Measurements from ENCODE around the gene CISD1. TPM values are rescaled to one million over a fixed set of nuclear protein-coding genes. Genes with fewer than 3 reads are reported as not detected.

Gene CISD1
- total and polyA plus RNA-seq, 10 of the 15 experiments (the other 5 are each of a cell fraction or from before 2014, with no cell fraction given), result 23.0 to 162 (median 58.5) TPM

DNA sequence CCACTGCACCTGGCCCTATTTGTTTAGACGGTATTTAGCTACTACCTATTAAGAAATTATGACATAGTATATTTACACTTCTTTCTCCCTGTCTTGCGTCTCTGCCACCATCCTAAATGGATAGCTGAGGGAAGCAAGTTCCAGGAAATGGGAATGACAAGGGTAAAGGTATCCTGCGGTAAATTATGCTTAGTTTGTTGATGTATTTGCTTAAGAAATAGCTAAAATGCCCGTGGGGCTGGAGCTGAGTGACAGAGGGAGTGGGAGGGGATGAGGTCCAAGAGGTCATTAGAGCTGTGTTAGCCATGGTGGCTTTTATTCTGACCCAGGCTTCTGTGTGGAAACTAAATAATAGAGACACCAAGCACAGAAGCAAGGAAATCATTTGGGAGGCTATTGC is 36.9 kb downstream of the CISD1 start:
- Histone ChIP-seq H4K20me1 (ENCODE audit: control insufficient read depth, insufficient read depth) (no peaks in the 10 kb centered on the region), H3K79me2 (ENCODE audit: control insufficient read depth, insufficient read depth, low read length) (no peaks in the 10 kb centered on the region), H3K36me3 (ENCODE audit: control insufficient read depth in 2 of 2, insufficient read depth in 2 of 2, low read length in 1 of 2) (no peaks in the 10 kb centered on the region), H3K9ac (ENCODE audit: control insufficient read depth, insufficient read depth, low read length) (no peak overlapping the region), H3K4me3 (no peak overlapping the region), H3K27me3 (replicated peaks in 1 of 2; ENCODE audit: control insufficient read depth in 2 of 2, insufficient read depth in 2 of 2, low read length in 1 of 2) (no peaks in the 10 kb centered on the region), H3K9me3 (replicated peaks; ENCODE audit: control insufficient read depth, insufficient read depth, low read length) (no peaks in the 10 kb centered on the region), H2AFZ (ENCODE audit: control insufficient read depth, low read depth, low read length) (no peak overlapping the region), H3K4me1 (ENCODE audit: control insufficient read depth, insufficient read depth, low read length) (no peaks in the 10 kb centered on the region), H3K4me2 (ENCODE audit: control insufficient read depth, insufficient read depth) (no peak overlapping the region), H3K27ac (ENCODE audit: control insufficient read depth, insufficient read depth) (no peak overlapping the region)
- WGBS (ENCODE audit: insufficient coverage, insufficient replicate concordance, low lambda C conversion rate, missing lambda C conversion rate), result 23% methylated on average over 4 of the region's 4 CpGs
- ChIA-PET POLR2A (no interaction called here), RAD21 (ENCODE audit: unreplicated experiment) (interaction anchor here (0.9 kb wide), 1 partner anchor 78 kb away, joined by 4 read pairs; no protein-coding TSS in a partner anchor), SMC1A (ENCODE audit: uncharacterized antibody, unreplicated experiment) (interaction anchor here (0.8 to 1.3 kb wide), 4 partner anchors 12 to 128 kb away, joined by 3 to 4 read pairs (median 3); no protein-coding TSS in a partner anchor), CTCF (interaction anchor here (0.6 to 2.5 kb wide), 6 partner anchors 9 to 87 kb away, joined by 3 to 7 read pairs (median 3); no protein-coding TSS in a partner anchor)
- TF ChIP-seq ATF7 (IDR thresholded peaks at IDR 0.05; ENCODE audit: low read depth), result no peak
- TF ChIP-seq, protein P1, sequence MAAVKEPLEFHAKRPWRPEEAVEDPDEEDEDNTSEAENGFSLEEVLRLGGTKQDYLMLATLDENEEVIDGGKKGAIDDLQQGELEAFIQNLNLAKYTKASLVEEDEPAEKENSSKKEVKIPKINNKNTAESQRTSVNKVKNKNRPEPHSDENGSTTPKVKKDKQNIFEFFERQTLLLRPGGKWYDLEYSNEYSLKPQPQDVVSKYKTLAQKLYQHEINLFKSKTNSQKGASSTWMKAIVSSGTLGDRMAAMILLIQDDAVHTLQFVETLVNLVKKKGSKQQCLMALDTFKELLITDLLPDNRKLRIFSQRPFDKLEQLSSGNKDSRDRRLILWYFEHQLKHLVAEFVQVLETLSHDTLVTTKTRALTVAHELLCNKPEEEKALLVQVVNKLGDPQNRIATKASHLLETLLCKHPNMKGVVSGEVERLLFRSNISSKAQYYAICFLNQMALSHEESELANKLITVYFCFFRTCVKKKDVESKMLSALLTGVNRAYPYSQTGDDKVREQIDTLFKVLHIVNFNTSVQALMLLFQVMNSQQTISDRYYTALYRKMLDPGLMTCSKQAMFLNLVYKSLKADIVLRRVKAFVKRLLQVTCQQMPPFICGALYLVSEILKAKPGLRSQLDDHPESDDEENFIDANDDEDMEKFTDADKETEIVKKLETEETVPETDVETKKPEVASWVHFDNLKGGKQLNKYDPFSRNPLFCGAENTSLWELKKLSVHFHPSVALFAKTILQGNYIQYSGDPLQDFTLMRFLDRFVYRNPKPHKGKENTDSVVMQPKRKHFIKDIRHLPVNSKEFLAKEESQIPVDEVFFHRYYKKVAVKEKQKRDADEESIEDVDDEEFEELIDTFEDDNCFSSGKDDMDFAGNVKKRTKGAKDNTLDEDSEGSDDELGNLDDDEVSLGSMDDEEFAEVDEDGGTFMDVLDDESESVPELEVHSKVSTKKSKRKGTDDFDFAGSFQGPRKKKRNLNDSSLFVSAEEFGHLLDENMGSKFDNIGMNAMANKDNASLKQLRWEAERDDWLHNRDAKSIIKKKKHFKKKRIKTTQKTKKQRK (IDR thresholded peaks at IDR 0.05; ENCODE audit: low read depth, low read length), result no peak
- no peak for TF ChIP-seq EZH2 (IDR thresholded peaks at IDR 0.05; ENCODE audit: borderline replicate concordance, control insufficient read depth, low read depth, low read length)
- TF ChIP-seq, protein P2, sequence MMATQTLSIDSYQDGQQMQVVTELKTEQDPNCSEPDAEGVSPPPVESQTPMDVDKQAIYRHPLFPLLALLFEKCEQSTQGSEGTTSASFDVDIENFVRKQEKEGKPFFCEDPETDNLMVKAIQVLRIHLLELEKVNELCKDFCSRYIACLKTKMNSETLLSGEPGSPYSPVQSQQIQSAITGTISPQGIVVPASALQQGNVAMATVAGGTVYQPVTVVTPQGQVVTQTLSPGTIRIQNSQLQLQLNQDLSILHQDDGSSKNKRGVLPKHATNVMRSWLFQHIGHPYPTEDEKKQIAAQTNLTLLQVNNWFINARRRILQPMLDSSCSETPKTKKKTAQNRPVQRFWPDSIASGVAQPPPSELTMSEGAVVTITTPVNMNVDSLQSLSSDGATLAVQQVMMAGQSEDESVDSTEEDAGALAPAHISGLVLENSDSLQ (IDR thresholded peaks at IDR 0.05), result no peak
- TF ChIP-seq, protein P3, sequence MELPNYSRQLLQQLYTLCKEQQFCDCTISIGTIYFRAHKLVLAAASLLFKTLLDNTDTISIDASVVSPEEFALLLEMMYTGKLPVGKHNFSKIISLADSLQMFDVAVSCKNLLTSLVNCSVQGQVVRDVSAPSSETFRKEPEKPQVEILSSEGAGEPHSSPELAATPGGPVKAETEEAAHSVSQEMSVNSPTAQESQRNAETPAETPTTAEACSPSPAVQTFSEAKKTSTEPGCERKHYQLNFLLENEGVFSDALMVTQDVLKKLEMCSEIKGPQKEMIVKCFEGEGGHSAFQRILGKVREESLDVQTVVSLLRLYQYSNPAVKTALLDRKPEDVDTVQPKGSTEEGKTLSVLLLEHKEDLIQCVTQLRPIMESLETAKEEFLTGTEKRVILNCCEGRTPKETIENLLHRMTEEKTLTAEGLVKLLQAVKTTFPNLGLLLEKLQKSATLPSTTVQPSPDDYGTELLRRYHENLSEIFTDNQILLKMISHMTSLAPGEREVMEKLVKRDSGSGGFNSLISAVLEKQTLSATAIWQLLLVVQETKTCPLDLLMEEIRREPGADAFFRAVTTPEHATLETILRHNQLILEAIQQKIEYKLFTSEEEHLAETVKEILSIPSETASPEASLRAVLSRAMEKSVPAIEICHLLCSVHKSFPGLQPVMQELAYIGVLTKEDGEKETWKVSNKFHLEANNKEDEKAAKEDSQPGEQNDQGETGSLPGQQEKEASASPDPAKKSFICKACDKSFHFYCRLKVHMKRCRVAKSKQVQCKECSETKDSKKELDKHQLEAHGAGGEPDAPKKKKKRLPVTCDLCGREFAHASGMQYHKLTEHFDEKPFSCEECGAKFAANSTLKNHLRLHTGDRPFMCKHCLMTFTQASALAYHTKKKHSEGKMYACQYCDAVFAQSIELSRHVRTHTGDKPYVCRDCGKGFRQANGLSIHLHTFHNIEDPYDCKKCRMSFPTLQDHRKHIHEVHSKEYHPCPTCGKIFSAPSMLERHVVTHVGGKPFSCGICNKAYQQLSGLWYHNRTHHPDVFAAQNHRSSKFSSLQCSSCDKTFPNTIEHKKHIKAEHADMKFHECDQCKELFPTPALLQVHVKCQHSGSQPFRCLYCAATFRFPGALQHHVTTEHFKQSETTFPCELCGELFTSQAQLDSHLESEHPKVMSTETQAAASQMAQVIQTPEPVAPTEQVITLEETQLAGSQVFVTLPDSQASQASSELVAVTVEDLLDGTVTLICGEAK (IDR thresholded peaks at IDR 0.05; ENCODE audit: borderline replicate concordance), result no peak
- no peak for TF ChIP-seq KDM1A (IDR thresholded peaks at IDR 0.05; ENCODE audit: borderline replicate concordance)
- no peak for TF ChIP-seq CBX5 (IDR thresholded peaks at IDR 0.05; ENCODE audit: low read depth)
- ATAC-seq (no peak), FAIRE-seq (no peak), DNase-seq (ENCODE audit: low read depth, low spot score) (no peak)
- intact Hi-C loops (cut with micrococcal nuclease; ENCODE audit: unreplicated experiment) (no loop called here), in situ Hi-C loops (cut with MboI) (no loop called here)
- BruUV-seq (replicated peaks), result no TSS peak

Data from GM12878 (cell line).